Measurements from ENCODE around the gene KCNQ2.

The KCNQ2 gene

DNA sequence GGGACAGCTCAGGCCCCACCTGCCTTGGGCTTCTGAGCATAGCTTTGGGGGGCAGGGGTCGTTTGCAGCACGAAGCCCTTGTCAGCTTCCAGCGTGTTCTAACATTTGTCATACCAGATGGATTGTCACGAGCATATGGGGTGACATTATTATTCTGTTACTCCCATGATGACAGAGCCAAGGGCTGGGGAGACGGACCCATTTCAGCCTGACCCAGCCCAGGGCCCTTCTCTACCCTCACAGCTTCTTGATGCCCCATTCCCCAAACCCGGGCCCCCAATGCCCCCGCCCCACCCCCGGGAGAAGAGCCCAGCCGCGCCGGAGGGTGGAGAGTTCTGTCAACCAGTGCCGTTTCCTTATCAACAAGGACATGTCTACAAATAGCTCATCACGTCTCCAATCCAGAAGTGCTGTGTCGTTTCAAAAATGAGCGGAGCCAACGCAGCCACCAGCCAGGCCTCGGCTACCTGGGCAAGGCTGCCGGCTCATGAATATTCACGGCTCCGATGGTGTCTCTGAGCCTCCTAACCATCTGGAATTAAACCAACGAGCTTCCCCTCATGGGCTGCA is 101.8 kb downstream of the KCNQ2 start (continued):
- no peak for TF ChIP-seq TOX (CRISPR knock-in tag; IDR thresholded peaks at IDR 0.05; ENCODE audit: borderline replicate concordance)

DNA sequence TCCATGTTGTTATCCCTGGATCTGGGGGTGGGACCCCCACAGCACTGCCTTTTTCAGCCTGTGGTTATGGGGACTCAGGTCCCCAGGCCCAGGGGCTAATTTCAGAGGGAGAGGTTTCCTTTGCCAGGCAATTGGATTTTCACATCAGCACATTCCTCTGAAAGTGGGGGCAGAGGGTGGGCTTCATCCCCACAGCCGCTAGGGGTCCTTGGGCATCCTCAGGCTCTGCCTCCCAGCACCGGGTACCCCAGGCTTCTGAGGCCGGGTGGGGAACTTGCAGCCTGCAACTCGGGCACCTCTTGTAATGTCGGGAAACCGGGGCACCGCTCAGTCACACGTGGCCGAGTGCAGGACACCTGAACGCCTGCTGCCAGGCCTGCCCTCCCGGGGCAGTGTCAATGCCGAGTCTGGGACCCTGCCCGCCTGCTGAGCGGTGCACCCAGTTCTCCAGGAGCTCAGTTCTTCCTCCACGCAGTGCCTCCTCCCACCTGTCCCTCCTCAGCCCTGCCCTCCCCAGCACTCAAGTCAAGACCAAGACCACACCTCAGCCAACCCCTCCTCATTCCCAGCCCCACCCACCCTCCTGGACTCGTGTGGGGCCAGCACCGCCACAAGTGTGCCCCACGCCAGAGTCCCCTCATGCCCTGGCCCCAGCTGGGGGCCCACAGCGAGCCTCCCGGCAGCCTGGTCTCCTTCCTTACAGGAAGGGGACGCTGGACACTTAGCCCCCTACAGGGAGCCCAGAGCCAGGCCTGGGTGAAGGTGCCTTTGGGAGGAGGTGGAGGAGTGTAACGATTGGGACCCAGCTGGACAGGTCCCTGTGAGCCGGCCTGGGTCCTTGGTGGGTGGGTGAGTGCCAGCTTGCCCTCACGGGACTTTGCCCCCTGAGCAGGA is 102.5 kb downstream of the KCNQ2 start:
- TF ChIP-seq RARB (CRISPR knock-in tag; IDR thresholded peaks at IDR 0.05) = no peak
- TF ChIP-seq CREB5 (CRISPR knock-in tag; IDR thresholded peaks at IDR 0.05; ENCODE audit: low read depth) = no peak
- TF ChIP-seq OSR1 (CRISPR knock-in tag; IDR thresholded peaks at IDR 0.05) = no peak
- TF ChIP-seq ZFP30 (CRISPR knock-in tag; IDR thresholded peaks at IDR 0.05) = no peak
- TF ChIP-seq, protein P1, sequence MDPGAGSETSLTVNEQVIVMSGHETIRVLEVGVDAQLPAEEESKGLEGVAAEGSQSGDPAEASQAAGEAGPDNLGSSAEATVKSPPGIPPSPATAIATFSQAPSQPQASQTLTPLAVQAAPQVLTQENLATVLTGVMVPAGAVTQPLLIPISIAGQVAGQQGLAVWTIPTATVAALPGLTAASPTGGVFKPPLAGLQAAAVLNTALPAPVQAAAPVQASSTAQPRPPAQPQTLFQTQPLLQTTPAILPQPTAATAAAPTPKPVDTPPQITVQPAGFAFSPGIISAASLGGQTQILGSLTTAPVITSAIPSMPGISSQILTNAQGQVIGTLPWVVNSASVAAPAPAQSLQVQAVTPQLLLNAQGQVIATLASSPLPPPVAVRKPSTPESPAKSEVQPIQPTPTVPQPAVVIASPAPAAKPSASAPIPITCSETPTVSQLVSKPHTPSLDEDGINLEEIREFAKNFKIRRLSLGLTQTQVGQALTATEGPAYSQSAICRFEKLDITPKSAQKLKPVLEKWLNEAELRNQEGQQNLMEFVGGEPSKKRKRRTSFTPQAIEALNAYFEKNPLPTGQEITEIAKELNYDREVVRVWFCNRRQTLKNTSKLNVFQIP (CRISPR knock-in tag; IDR thresholded peaks at IDR 0.05; ENCODE audit: borderline replicate concordance, low read depth) = no peak
- no peak for TF ChIP-seq TOX (CRISPR knock-in tag; IDR thresholded peaks at IDR 0.05; ENCODE audit: borderline replicate concordance)
- TF ChIP-seq, protein P2, sequence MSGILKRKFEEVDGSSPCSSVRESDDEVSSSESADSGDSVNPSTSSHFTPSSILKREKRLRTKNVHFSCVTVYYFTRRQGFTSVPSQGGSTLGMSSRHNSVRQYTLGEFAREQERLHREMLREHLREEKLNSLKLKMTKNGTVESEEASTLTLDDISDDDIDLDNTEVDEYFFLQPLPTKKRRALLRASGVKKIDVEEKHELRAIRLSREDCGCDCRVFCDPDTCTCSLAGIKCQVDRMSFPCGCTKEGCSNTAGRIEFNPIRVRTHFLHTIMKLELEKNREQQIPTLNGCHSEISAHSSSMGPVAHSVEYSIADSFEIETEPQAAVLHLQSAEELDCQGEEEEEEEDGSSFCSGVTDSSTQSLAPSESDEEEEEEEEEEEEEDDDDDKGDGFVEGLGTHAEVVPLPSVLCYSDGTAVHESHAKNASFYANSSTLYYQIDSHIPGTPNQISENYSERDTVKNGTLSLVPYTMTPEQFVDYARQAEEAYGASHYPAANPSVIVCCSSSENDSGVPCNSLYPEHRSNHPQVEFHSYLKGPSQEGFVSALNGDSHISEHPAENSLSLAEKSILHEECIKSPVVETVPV (CRISPR knock-in tag; IDR thresholded peaks at IDR 0.05) = no peak
- no peak for TF ChIP-seq TCF4 (CRISPR knock-in tag; IDR thresholded peaks at IDR 0.05; ENCODE audit: borderline replicate concordance)
- TF ChIP-seq PPARA (CRISPR knock-in tag; IDR thresholded peaks at IDR 0.05; ENCODE audit: borderline replicate concordance) = no peak
- no peak for TF ChIP-seq ZNF70 (CRISPR knock-in tag; IDR thresholded peaks at IDR 0.05)
- no peak for TF ChIP-seq SNAI2 (CRISPR knock-in tag; IDR thresholded peaks at IDR 0.05)
- TF ChIP-seq, protein P3, sequence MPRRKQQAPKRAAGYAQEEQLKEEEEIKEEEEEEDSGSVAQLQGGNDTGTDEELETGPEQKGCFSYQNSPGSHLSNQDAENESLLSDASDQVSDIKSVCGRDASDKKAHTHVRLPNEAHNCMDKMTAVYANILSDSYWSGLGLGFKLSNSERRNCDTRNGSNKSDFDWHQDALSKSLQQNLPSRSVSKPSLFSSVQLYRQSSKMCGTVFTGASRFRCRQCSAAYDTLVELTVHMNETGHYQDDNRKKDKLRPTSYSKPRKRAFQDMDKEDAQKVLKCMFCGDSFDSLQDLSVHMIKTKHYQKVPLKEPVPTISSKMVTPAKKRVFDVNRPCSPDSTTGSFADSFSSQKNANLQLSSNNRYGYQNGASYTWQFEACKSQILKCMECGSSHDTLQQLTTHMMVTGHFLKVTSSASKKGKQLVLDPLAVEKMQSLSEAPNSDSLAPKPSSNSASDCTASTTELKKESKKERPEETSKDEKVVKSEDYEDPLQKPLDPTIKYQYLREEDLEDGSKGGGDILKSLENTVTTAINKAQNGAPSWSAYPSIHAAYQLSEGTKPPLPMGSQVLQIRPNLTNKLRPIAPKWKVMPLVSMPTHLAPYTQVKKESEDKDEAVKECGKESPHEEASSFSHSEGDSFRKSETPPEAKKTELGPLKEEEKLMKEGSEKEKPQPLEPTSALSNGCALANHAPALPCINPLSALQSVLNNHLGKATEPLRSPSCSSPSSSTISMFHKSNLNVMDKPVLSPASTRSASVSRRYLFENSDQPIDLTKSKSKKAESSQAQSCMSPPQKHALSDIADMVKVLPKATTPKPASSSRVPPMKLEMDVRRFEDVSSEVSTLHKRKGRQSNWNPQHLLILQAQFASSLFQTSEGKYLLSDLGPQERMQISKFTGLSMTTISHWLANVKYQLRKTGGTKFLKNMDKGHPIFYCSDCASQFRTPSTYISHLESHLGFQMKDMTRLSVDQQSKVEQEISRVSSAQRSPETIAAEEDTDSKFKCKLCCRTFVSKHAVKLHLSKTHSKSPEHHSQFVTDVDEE (CRISPR knock-in tag; IDR thresholded peaks at IDR 0.05) = no peak
- TF ChIP-seq PATZ1 (CRISPR knock-in tag; IDR thresholded peaks at IDR 0.05; ENCODE audit: borderline replicate concordance) = no peak
- no peak for TF ChIP-seq ARNTL (CRISPR knock-in tag; IDR thresholded peaks at IDR 0.05; ENCODE audit: borderline replicate concordance, low read depth)
- ATAC-seq = no peak

DNA sequence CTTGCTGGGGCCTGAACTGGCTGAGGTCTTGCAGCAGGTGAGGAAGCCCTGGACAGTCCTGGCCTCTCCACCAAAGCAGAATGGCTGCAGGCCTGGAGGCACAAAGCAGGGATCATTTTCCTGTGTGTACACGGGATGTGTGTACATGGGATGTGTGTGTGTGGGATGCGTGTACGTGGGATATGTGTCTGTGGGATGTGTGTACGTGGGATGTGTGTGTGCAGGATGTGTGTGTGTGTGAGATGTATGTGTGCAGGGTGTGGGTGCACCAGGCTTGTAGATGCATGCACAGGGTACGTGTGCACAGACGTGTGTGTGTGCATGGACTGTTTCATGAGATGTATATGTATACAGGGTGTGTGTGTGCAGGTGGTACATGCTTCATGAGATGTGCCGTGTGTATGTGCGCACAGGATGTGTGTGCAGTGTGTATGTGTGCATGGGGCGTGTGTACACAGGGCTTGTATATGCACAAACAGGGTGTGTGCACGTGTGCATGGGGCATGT is 103.4 kb downstream of the KCNQ2 start:
- ATAC-seq = no peak
- TF ChIP-seq CSDC2 (CRISPR knock-in tag; IDR thresholded peaks at IDR 0.05) (no peak), ARNTL (CRISPR knock-in tag; IDR thresholded peaks at IDR 0.05; ENCODE audit: borderline replicate concordance, low read depth) (no peak), PPARA (CRISPR knock-in tag; IDR thresholded peaks at IDR 0.05; ENCODE audit: borderline replicate concordance) (no peak), RARB (CRISPR knock-in tag; IDR thresholded peaks at IDR 0.05) (no peak), OSR1 (CRISPR knock-in tag; IDR thresholded peaks at IDR 0.05) (no peak)
- TF ChIP-seq, protein P3 (CRISPR knock-in tag; IDR thresholded peaks at IDR 0.05) = no peak

All from SK-N-SH treated with all-trans-retinoic acid at 6 μM for 48 hours (cell line).